Mammary epithelial cell (primary cell): ENCODE data around the gene SPZ1.

Source experiments
- EZH2 ChIP-seq: IDR thresholded peaks from 2 replicates; pipeline ENCODE4 v1.6.1; 2012; ENCODE audit warnings: low read length, inconsistent platforms, borderline replicate concordance
- TF ChIP-seq, protein P1 (sequence below), 2 donors: IDR thresholded peaks in 1 of 2; conservative IDR thresholded peaks in 1 of 2; 2 replicates each; pipeline ENCODE4 v1.5.1; 2011 to 2012; ENCODE audit warnings: inconsistent platforms in 2 of 2, low read length in 2 of 2, mild to moderate bottlenecking in 2 of 2, control low read depth in 1 of 2, low read depth in 1 of 2; ENCODE audit not compliant: insufficient read depth in 1 of 2; ENCODE audit errors: extremely low read depth in 1 of 2

DNA sequence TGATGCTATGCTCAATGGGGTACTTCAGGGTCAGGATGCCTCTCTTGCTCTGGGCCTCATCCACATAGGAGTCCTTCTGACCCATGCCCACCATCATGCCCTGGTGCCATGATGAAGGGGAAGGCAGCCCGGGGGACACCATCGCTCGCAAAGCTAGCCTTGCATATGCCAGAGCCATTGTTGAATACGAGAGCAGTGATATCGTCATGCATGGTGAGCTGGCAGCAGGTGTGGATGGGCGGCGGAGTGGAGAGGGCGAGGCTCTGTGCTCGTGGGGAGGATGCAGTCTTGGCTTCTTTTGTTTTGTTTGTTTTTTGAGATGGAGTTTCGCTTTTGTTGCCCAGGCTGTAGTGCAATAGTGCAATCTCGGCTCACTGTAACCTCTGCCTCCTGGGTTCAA is 17.2 kb upstream of the SPZ1 start:
- TF ChIP-seq, protein P1, sequence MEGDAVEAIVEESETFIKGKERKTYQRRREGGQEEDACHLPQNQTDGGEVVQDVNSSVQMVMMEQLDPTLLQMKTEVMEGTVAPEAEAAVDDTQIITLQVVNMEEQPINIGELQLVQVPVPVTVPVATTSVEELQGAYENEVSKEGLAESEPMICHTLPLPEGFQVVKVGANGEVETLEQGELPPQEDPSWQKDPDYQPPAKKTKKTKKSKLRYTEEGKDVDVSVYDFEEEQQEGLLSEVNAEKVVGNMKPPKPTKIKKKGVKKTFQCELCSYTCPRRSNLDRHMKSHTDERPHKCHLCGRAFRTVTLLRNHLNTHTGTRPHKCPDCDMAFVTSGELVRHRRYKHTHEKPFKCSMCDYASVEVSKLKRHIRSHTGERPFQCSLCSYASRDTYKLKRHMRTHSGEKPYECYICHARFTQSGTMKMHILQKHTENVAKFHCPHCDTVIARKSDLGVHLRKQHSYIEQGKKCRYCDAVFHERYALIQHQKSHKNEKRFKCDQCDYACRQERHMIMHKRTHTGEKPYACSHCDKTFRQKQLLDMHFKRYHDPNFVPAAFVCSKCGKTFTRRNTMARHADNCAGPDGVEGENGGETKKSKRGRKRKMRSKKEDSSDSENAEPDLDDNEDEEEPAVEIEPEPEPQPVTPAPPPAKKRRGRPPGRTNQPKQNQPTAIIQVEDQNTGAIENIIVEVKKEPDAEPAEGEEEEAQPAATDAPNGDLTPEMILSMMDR (conservative IDR thresholded peaks at IDR 0.05 in 1 of 2, IDR thresholded peaks at IDR 0.05 in 1 of 2; ENCODE audit: extremely low read depth in 1 of 2, insufficient read depth in 1 of 2, low read depth in 1 of 2, low read length in 2 of 2) = no peak
- TF ChIP-seq EZH2 = no peak
